Vagina (tissue), 2 donors: ENCODE data around the gene LRRC74A.

Experiments
- POLR2A ChIP-seq, 2 donors: fragments of 450-650 bp; IDR thresholded peaks; one replicate each; pipeline ENCODE4 v1.6.1; 2017; ENCODE audit warnings: antibody characterized with exemption in 2 of 2, mild to moderate bottlenecking in 2 of 2, moderate library complexity in 2 of 2
- POLR2AphosphoS5 ChIP-seq, 2 donors: sonication (generic); formaldehyde crosslinking; IDR thresholded peaks; one replicate each; pipeline ENCODE4 v1.9.0; 2017; ENCODE audit warnings: antibody characterized with exemption in 2 of 2, mild to moderate bottlenecking in 2 of 2, low read depth in 1 of 2; ENCODE audit not compliant: insufficient read depth in 1 of 2
- TF ChIP-seq, protein P1 (sequence below), 3 experiments: fragments of 450-650 bp in 2 of 3; fragments of 200-600 bp in 1 of 3; sonication (generic) in 1 of 3; IDR thresholded peaks; one replicate each; pipeline ENCODE4 v1.5.1; 2017 to 2019; ENCODE audit warnings: antibody characterized with exemption in 3 of 3, mild to moderate bottlenecking in 2 of 3, moderate library complexity in 2 of 3

DNA sequence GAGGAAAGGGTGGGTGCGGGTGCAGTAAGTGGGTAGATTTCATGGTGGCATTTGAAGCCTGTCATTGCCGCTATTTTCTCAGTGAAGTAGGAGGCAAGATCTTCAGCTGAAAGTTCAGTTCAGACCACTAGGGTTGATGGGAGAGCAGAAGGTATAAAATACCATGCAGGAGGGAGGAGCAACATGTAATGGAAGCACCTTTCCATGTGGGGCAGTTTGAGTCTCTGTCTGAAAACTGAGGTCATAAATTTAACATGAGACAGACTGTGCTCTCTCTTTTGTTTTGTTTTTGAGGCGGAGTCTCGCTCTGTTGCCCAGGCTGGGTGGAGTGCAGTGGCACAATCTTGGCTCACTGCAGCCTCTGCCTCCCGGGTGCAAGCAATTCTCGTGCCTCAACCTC is 22.7 kb downstream of the LRRC74A start:
- TF ChIP-seq, protein P1, sequence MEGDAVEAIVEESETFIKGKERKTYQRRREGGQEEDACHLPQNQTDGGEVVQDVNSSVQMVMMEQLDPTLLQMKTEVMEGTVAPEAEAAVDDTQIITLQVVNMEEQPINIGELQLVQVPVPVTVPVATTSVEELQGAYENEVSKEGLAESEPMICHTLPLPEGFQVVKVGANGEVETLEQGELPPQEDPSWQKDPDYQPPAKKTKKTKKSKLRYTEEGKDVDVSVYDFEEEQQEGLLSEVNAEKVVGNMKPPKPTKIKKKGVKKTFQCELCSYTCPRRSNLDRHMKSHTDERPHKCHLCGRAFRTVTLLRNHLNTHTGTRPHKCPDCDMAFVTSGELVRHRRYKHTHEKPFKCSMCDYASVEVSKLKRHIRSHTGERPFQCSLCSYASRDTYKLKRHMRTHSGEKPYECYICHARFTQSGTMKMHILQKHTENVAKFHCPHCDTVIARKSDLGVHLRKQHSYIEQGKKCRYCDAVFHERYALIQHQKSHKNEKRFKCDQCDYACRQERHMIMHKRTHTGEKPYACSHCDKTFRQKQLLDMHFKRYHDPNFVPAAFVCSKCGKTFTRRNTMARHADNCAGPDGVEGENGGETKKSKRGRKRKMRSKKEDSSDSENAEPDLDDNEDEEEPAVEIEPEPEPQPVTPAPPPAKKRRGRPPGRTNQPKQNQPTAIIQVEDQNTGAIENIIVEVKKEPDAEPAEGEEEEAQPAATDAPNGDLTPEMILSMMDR (IDR thresholded peaks at IDR 0.05): no peak
- TF ChIP-seq POLR2A (IDR thresholded peaks at IDR 0.05) (no peak), POLR2AphosphoS5 (IDR thresholded peaks at IDR 0.05; ENCODE audit: insufficient read depth in 1 of 2, low read depth in 1 of 2) (no peak)
